Measurements from ENCODE around the gene CCNF.

Gene CCNF

DNA sequence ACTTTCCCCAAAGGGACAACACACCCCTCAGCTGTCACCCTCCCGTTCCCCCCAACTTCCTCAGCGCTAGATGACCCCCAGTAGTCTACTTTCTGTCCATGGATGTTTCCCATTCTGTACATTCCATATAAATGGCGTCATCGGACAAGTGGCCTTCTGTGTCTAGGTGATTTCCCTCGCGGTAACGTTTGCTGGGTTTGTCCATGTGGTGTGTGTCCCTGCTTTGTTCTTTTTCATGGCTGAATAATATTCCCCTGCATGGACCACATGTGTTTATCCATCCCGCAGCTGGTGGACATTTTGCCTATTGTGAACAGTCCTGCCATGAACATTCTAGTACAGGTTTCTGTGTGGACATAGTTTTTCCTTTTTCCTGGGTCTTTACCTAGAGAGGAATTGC is 23.4 kb downstream of the CCNF start:
- TF ChIP-seq RAD21 (IDR thresholded peaks at IDR 0.05; ENCODE audit: low read depth) (no peak), ZBTB7A (IDR thresholded peaks at IDR 0.05; ENCODE audit: low read depth) (no peak), TAF1 (IDR thresholded peaks at IDR 0.05; ENCODE audit: low read depth) (no peak), YY1 (IDR thresholded peaks at IDR 0.05; ENCODE audit: low read depth) (no peak)
- TF ChIP-seq, protein P1, sequence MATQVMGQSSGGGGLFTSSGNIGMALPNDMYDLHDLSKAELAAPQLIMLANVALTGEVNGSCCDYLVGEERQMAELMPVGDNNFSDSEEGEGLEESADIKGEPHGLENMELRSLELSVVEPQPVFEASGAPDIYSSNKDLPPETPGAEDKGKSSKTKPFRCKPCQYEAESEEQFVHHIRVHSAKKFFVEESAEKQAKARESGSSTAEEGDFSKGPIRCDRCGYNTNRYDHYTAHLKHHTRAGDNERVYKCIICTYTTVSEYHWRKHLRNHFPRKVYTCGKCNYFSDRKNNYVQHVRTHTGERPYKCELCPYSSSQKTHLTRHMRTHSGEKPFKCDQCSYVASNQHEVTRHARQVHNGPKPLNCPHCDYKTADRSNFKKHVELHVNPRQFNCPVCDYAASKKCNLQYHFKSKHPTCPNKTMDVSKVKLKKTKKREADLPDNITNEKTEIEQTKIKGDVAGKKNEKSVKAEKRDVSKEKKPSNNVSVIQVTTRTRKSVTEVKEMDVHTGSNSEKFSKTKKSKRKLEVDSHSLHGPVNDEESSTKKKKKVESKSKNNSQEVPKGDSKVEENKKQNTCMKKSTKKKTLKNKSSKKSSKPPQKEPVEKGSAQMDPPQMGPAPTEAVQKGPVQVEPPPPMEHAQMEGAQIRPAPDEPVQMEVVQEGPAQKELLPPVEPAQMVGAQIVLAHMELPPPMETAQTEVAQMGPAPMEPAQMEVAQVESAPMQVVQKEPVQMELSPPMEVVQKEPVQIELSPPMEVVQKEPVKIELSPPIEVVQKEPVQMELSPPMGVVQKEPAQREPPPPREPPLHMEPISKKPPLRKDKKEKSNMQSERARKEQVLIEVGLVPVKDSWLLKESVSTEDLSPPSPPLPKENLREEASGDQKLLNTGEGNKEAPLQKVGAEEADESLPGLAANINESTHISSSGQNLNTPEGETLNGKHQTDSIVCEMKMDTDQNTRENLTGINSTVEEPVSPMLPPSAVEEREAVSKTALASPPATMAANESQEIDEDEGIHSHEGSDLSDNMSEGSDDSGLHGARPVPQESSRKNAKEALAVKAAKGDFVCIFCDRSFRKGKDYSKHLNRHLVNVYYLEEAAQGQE (IDR thresholded peaks at IDR 0.05; ENCODE audit: low read depth), result no peak
- TF ChIP-seq, protein P2, sequence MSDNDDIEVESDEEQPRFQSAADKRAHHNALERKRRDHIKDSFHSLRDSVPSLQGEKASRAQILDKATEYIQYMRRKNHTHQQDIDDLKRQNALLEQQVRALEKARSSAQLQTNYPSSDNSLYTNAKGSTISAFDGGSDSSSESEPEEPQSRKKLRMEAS (IDR thresholded peaks at IDR 0.05), result no peak
- TF ChIP-seq, protein P3, sequence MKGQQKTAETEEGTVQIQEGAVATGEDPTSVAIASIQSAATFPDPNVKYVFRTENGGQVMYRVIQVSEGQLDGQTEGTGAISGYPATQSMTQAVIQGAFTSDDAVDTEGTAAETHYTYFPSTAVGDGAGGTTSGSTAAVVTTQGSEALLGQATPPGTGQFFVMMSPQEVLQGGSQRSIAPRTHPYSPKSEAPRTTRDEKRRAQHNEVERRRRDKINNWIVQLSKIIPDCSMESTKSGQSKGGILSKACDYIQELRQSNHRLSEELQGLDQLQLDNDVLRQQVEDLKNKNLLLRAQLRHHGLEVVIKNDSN (IDR thresholded peaks at IDR 0.05), result no peak

DNA sequence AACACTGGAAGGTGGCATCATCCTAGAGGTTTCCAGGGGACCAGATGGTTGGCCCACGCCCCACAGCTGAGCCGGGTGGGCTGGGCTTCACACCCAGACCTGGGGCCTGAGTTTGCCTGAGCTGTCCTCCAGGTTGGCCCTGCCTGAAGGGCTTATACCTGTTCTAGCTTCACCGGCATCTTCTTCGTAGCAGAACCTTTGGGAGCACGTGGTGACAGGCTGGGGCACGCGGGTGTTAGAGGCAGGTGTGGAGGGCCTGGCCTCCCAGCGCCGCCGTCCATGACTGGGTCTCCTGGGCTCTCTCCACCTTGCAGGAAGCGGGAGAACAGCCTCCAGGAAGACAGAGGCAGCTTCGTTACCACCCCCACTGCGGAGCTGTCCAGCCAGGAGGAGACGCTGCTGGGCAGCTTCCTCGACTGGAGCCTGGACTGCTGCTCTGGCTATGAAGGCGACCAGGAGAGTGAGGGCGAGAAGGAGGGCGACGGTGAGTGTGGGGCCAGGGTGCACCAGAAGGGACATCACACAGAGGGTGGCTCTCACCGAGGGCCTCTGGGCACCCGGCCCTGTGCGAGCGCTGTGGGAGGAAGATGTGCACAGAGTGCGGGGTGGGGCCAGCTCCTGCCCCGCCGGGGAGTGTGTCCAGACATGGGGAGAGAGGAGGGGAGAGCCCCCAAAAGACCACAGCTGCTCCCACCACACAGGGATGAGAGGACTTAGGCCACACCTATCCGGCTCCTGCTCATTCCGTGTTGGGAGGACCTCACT is 26.0 kb downstream of the CCNF start:
- TF ChIP-seq, protein P1 (IDR thresholded peaks at IDR 0.05; ENCODE audit: low read depth), result peak; percentile 39; the same call in 1 of the 2 replicates
- TF ChIP-seq CEBPB (IDR thresholded peaks at IDR 0.05), result no peak
- no peak for TF ChIP-seq FOXM1 (IDR thresholded peaks at IDR 0.05; ENCODE audit: borderline replicate concordance, low read depth)

DNA sequence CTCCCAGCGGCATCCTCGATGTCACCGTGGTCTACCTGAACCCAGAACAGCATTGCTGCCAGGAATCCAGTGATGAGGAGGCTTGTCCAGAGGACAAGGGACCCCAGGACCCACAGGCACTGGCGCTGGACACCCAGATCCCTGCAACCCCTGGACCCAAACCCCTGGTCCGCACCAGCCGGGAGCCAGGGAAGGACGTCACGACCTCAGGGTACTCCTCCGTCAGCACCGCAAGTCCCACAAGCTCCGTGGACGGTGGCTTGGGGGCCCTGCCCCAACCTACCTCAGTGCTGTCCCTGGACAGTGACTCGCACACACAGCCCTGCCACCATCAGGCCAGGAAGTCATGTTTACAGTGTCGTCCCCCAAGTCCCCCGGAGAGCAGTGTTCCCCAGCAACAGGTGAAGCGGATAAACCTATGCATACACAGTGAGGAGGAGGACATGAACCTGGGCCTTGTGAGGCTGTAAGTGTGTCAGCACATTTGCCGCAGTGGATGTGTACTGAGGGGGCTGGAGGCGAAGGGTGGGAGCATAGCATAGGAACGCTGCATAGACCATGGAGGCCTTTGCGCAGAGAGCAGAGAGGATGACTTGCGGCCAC is 27.4 kb downstream of the CCNF start:
- TF ChIP-seq TCF12 (IDR thresholded peaks at IDR 0.05; ENCODE audit: low read depth), result no peak
- TF ChIP-seq, protein P3 (IDR thresholded peaks at IDR 0.05), result no peak
- TF ChIP-seq ZBTB7A (IDR thresholded peaks at IDR 0.05; ENCODE audit: low read depth), result no peak
- TF ChIP-seq TEAD4 (IDR thresholded peaks at IDR 0.05), result no peak
- no peak for TF ChIP-seq FOXM1 (IDR thresholded peaks at IDR 0.05; ENCODE audit: borderline replicate concordance, low read depth)
- no peak for TF ChIP-seq EP300 (IDR thresholded peaks at IDR 0.05; ENCODE audit: borderline replicate concordance)
- no peak for TF ChIP-seq NFIC (IDR thresholded peaks at IDR 0.05)
- no peak for TF ChIP-seq RAD21 (IDR thresholded peaks at IDR 0.05; ENCODE audit: low read depth)
- TF ChIP-seq, protein P1 (IDR thresholded peaks at IDR 0.05; ENCODE audit: low read depth), result no peak
- no peak for TF ChIP-seq YY1 (IDR thresholded peaks at IDR 0.05; ENCODE audit: low read depth)

DNA sequence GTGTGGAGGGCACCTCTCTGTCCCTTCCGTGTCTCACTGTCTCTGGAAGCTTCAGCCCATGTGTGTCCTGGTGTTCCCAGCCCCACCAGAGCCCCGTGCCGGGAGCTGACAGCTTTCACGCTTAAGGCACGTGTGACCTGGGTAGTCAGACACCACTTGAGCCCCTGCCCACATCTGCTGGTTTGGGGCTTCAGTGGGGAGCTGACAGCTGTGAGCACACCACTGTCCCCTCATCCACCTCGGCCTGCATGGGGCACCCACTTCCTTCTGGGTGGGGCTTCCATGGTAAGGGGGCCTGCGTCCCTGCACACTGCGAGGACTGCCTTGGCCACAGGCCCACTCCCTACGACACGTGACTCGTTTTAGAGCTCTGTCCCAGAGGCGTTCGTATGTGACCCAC is 28.0 kb downstream of the CCNF start:
- TF ChIP-seq TAF1 (IDR thresholded peaks at IDR 0.05; ENCODE audit: low read depth), result no peak
- no peak for TF ChIP-seq NFIC (IDR thresholded peaks at IDR 0.05)
- TF ChIP-seq FOXM1 (IDR thresholded peaks at IDR 0.05; ENCODE audit: borderline replicate concordance, low read depth), result no peak
- no peak for TF ChIP-seq EGR1 (IDR thresholded peaks at IDR 0.05)
- no peak for TF ChIP-seq RAD21 (IDR thresholded peaks at IDR 0.05; ENCODE audit: low read depth)
- TF ChIP-seq YY1 (IDR thresholded peaks at IDR 0.05; ENCODE audit: low read depth), result no peak
- TF ChIP-seq, protein P1 (IDR thresholded peaks at IDR 0.05; ENCODE audit: low read depth), result no peak
- no peak for TF ChIP-seq TCF12 (IDR thresholded peaks at IDR 0.05; ENCODE audit: low read depth)
- TF ChIP-seq, protein P2 (IDR thresholded peaks at IDR 0.05), result no peak
- TF ChIP-seq CEBPB (IDR thresholded peaks at IDR 0.05), result no peak
- no peak for TF ChIP-seq CREB1 (IDR thresholded peaks at IDR 0.05; ENCODE audit: low read depth)
- TF ChIP-seq EP300 (IDR thresholded peaks at IDR 0.05; ENCODE audit: borderline replicate concordance), result no peak
